PC-3 (cell line): Measurements from ENCODE around the gene GLDC. TPM values are rescaled to one million over a fixed set of nuclear protein-coding genes. Genes with fewer than 3 reads are reported as not detected.

ENCODE experiments used
- ATAC-seq: fragments of 200-7000 bp; cut with Tn5 transposase; 2 replicates; pipeline ENCODE4 v1.9.1; 2020; ENCODE audit warnings: mild to moderate bottlenecking, moderate library complexity
- BruUV-seq: library from RNA; stranded (reverse); fragments of 400-500 nt; replicated peaks from 2 replicates; lab custom pipeline; 2021; lab: Mats Ljungman, UMichigan
- CTCF ChIA-PET: fragments of 300-600 bp; sonication (Branson Sonifier 250); formaldehyde crosslinking; loops from one replicate; lab custom pipeline; 2022; ENCODE audit warnings: antibody characterized with exemption; lab: Charles Lee
- POLR2A ChIA-PET: fragments of 300-600 bp; sonication (Branson Sonifier 250); formaldehyde crosslinking; loops from one replicate; lab custom pipeline; 2022; ENCODE audit warnings: antibody characterized with exemption; ENCODE audit not compliant: unreplicated experiment; lab: Charles Lee
- DNase-seq: peaks from one replicate; pipeline ENCODE4 v3.0.0-alpha.2; 2015
- H2AFZ ChIP-seq: fragments of 300-600 bp; sonication (generic); 2 replicates; pipeline ENCODE4 v1.6.0; 2016; ENCODE audit warnings: antibody characterized with exemption, low read length
- H3F3A ChIP-seq: fragments of 300-600 bp; sonication (generic); one replicate; pipeline ENCODE4 v1.6.0; 2017; ENCODE audit warnings: antibody characterized with exemption, low read length, control low read depth, mild to moderate bottlenecking; ENCODE audit not compliant: unreplicated experiment
- H3K27ac ChIP-seq: fragments of 300-600 bp; sonication (generic); 2 replicates; pipeline ENCODE4 v1.5.1; 2016; ENCODE audit warnings: mild to moderate bottlenecking, low read length
- H3K27me3 ChIP-seq: fragments of 300-600 bp; sonication (generic); 2 replicates; pipeline ENCODE4 v1.6.1; 2016; ENCODE audit warnings: low read length, mixed read lengths
- H3K36me3 ChIP-seq: fragments of 300-600 bp; sonication (generic); 2 replicates; pipeline ENCODE4 v1.6.1; 2016; ENCODE audit warnings: low read depth, mixed run types, low read length, mixed read lengths
- H3K4me1 ChIP-seq: fragments of 300-600 bp; sonication (generic); 2 replicates; pipeline ENCODE4 v1.5.1; 2016; ENCODE audit warnings: low read length; ENCODE audit not compliant: insufficient read depth
- H3K4me2 ChIP-seq: fragments of 300-600 bp; sonication (generic); 2 replicates; pipeline ENCODE4 v1.6.0; 2016; ENCODE audit warnings: low read length
- H3K4me3 ChIP-seq: fragments of 300-600 bp; sonication (generic); 2 replicates; pipeline ENCODE4 v1.5.1; 2016; ENCODE audit warnings: mild to moderate bottlenecking, low read length, mixed read lengths
- H3K79me2 ChIP-seq: fragments of 300-600 bp; sonication (generic); 2 replicates; pipeline ENCODE4 v1.6.1; 2017; ENCODE audit warnings: low read length, mixed read lengths
- H3K9ac ChIP-seq: fragments of 300-600 bp; sonication (generic); 2 replicates; pipeline ENCODE4 v1.6.0; 2016; ENCODE audit warnings: mild to moderate bottlenecking, low read length
- H3K9me2 ChIP-seq: fragments of 300-600 bp; sonication (generic); replicated peaks from 2 replicates; pipeline ENCODE4 v1.6.1; 2016; ENCODE audit warnings: mixed run types, low read length, mixed read lengths
- H3K9me3 ChIP-seq: fragments of 300-600 bp; sonication (generic); 2 replicates; pipeline ENCODE4 v1.6.1; 2016; ENCODE audit warnings: low read length, mixed read lengths
- H4K20me1 ChIP-seq: fragments of 300-600 bp; sonication (generic); 2 replicates; pipeline ENCODE4 v1.6.1; 2016; ENCODE audit warnings: low read length, mixed read lengths
- EZH2 ChIP-seq: fragments of 300-600 bp; sonication (generic); IDR thresholded peaks from one replicate; pipeline ENCODE4 v1.6.1; 2017; ENCODE audit warnings: antibody characterized with exemption, mild to moderate bottlenecking, low read length; ENCODE audit not compliant: unreplicated experiment
- EZH2phosphoT487 ChIP-seq: fragments of 300-600 bp; sonication (generic); IDR thresholded peaks from 2 replicates; pipeline ENCODE4 v1.6.1; 2018; ENCODE audit warnings: mild to moderate bottlenecking, antibody characterized with exemption, low read length, borderline replicate concordance
- intact Hi-C: fragments of 100-400 bp; cut with micrococcal nuclease; formaldehyde crosslinking; loops from 2 replicates; pipeline ENCODE4 v1.9.0; 2023
- total RNA-seq: library from RNA; depleted of rRNA; stranded (reverse); fragments of >200 nt; gene quantifications from 2 replicates; pipeline ENCODE4 v1.2.3, GENCODE V29; 2014
- TF ChIP-seq, protein P1 (sequence below): fragments of 300-600 bp; sonication (generic); conservative IDR thresholded peaks from 2 replicates; pipeline ENCODE4 v1.5.1; 2017; ENCODE audit warnings: antibody characterized with exemption, low read depth, mild to moderate bottlenecking, low read length

Gene GLDC
- total RNA-seq, 1 experiment from 2014 or later: 8.1 TPM

DNA sequence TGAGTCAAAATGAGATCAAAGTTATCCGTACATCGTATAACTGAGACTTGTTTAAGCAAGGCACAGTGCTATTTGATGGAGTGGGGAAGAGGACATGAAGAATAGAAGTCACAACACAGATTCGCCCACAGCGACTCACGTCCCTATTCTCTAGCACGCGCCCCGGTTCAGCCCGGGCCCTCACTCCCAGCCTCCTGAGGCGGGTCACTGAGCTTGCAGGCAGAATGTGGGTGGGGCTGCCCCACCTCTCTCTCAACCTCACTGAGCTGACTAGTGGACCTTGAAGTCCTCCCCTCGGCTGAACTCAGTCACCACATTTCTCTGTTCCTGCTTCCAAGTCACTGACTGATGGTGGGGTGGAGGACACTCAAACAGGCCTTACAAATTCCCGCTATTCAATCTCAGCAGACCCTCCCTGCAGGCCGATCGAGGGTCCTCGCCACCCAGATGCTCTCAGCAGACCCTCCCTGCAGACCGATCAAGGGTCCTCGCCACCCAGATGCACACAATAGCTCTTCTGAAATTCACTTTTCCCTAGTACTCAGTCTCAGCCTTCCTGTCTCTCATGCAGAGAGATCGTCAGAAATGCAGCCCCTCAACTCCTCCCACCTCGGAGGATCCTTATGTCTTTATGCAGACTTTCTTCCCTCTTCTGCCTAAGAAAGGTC, 12.9 kb downstream of the GLDC start:
- no peaks in the 10 kb centered on the region for H3K27me3 ChIP-seq
- H3K36me3 ChIP-seq: no peaks in the 10 kb centered on the region
- H3K27ac ChIP-seq: no peak overlapping the region
- H3K9ac ChIP-seq: no peak overlapping the region
- intact Hi-C loops: no loop called here
- TF ChIP-seq, protein P1, sequence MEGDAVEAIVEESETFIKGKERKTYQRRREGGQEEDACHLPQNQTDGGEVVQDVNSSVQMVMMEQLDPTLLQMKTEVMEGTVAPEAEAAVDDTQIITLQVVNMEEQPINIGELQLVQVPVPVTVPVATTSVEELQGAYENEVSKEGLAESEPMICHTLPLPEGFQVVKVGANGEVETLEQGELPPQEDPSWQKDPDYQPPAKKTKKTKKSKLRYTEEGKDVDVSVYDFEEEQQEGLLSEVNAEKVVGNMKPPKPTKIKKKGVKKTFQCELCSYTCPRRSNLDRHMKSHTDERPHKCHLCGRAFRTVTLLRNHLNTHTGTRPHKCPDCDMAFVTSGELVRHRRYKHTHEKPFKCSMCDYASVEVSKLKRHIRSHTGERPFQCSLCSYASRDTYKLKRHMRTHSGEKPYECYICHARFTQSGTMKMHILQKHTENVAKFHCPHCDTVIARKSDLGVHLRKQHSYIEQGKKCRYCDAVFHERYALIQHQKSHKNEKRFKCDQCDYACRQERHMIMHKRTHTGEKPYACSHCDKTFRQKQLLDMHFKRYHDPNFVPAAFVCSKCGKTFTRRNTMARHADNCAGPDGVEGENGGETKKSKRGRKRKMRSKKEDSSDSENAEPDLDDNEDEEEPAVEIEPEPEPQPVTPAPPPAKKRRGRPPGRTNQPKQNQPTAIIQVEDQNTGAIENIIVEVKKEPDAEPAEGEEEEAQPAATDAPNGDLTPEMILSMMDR: no peak
- TF ChIP-seq EZH2phosphoT487: no peak
- no peak for TF ChIP-seq EZH2
- no peaks in the 10 kb centered on the region for H3K79me2 ChIP-seq
- no peaks in the 10 kb centered on the region for H3K9me3 ChIP-seq
- H3K4me3 ChIP-seq: no peak overlapping the region
- no peaks in the 10 kb centered on the region for H3F3A ChIP-seq
- no peak overlapping the region for H2AFZ ChIP-seq
- no peaks in the 10 kb centered on the region for H3K9me2 ChIP-seq
- no peak overlapping the region for H3K4me2 ChIP-seq
- no peak for DNase-seq
- ATAC-seq: no peak
- no peaks in the 10 kb centered on the region for H3K4me1 ChIP-seq
- no TSS peak for BruUV-seq
- ChIA-PET CTCF (no interaction called here), POLR2A (no interaction called here)
- H4K20me1 ChIP-seq: no peaks in the 10 kb centered on the region

DNA sequence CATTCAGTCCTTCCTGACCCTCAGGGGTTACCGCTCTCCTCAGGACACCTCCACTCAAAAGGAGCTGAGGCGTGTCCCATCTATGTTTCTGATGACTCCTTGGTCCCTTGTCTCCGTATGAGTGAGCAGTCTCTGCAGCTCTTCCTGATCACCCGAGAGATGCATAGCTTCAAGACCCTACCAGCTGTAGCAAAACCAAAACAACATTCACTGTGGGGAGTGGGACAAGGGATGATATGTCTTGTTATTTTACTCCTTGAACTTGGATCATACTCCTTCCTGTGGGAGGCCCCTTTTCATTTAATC, 14.4 kb downstream of the GLDC start:
- ChIA-PET CTCF (no interaction called here), POLR2A (no interaction called here)
- intact Hi-C loops: no loop called here

More for the DNA sequence above, 14.4 kb downstream of the GLDC start:
- Histone ChIP-seq H3K4me1 (no peaks in the 10 kb centered on the region), H3K9me3 (no peaks in the 10 kb centered on the region), H3F3A (no peaks in the 10 kb centered on the region), H3K9ac (no peak overlapping the region), H2AFZ (no peak overlapping the region), H3K4me2 (no peak overlapping the region), H3K36me3 (no peaks in the 10 kb centered on the region), H3K4me3 (no peak overlapping the region), H3K79me2 (no peaks in the 10 kb centered on the region), H4K20me1 (no peaks in the 10 kb centered on the region), H3K27me3 (no peaks in the 10 kb centered on the region), H3K9me2 (no peaks in the 10 kb centered on the region), H3K27ac (no peak overlapping the region)
- ATAC-seq (no peak), DNase-seq (no peak)
- BruUV-seq: no TSS peak
- TF ChIP-seq EZH2 (no peak), EZH2phosphoT487 (no peak)
- TF ChIP-seq, protein P1: no peak
